CD4-positive, alpha-beta T cell treated with Interferon gamma for 1 hour (primary cell): ENCODE data around the gene TUBG1.
"Not testable (repeated sequence)": the region's sequence is repeated elsewhere in the genome, so short reads cannot be mapped to it uniquely, and the experiment has no call there.

Source experiments
- DNase-seq: peaks from one replicate; pipeline ENCODE4 v3.0.0-alpha.2; 2020

TUBG1 gene

DNA sequence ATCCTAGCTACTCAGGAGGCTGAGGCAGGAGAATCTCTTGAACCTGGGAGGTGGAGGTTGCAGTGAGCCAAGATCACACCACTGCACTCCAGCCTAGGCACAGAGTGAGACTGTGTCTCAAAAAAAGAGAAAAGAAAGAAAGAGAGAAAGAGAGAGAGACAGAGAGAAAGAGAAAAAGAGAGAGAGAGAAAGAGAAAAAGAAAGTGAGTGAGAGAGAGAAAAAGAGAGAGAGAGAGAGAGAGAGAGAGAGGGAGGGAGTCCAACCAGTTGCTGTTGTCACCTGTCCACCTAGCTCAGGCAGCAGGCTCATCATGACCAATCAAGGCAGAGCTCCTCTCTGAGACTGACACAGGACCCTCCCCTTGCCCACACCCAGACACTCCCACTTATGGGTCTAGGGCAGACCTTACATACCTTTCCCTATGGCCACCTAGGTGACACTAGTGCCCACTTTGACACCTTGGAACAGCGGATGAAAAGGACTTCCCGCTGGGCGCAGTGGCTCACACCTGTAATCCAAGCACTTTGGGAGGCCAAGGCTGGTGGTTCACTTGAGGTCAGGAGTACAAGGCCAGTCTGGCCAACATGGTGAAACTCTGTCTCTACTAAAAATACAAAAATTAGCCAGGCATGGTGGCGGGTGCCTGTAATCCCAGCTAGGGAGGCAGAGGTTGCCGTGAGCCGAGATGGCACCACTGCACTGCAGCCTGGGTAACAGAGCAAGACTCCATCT is 17.7 kb downstream of the TUBG1 start:
- DNase-seq, result not testable (repeated sequence)

DNA sequence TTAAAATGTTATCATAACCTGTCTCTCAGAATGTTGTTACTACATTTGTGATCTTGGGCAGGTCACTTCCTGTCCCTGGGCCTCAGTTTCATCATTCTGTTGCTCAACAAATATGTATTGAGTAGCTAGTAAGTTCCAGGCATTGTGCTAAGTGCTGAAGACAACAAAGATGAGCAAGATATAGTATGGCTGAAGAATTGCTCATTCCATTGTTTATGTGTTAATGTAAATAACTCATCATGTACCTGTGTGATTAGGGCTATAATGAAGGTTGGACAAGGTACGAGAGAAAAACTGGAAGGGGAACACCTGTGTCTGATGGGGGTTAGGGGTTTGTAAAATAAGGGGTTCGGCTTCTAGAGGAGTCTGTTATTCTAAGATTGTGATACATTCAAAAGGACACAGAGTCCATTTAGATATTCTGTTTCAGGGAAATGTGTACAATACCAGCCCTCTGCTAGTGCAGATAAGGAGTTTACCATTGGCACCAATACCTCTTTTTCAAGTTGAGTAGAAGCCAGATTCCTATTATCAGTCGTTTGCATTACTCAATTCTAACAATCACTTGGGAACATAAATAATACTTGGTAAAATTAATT is 20.0 kb downstream of the TUBG1 start:
- DNase-seq, result no peak

DNA sequence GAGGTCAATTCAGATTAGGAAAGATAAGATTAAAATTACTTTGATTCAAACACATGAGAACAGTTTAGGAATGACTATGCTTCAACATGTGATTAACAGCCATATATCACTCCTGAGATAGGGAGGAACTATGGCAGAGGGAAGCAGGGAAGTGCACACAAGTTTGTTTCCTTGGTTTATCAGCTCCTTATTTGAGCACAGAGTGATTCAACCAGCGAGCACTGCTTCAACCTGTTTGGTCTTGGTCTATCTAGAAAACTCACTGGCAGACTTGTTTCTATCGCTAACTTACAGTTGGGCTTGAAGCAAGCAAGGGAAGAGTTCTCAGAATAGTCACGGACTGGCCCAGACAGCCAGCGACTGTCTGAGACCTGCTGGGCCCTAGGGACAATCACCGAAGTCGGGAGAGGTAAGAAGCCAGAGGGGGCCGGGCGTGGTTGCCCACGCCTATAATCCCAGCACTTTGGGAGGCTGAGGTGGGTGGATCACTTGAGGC is 23.5 kb downstream of the TUBG1 start:
- no peak for DNase-seq

DNA sequence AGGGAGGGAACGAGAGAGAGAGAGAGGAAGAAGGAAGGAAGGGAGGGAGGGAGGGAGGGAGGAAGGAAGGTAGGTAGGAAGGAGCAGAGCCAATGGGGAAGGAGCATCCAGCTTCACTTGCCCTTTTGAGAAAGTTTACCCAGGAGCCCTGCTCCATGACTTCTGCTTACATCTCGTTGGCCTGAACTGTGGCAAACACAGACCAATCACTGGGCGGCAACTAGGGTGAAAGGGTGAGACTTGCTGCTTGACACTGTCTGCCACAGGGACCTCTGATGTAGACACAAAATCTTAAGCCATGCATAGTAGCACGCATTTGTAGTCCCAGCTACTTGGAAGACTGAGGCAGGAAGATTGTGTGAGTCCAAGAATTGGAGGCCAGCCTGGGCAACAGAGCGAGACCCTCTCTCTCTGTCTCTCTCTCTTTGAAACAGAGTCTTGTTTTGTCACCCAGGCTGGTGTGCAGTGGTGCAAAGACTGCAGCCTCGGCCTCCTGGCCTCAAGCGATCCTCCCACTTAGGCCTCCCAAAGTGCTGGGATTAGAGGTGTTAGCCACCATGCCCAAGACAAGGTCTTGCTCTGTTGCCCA is 30.1 kb downstream of the TUBG1 start:
- no peak for DNase-seq

DNA sequence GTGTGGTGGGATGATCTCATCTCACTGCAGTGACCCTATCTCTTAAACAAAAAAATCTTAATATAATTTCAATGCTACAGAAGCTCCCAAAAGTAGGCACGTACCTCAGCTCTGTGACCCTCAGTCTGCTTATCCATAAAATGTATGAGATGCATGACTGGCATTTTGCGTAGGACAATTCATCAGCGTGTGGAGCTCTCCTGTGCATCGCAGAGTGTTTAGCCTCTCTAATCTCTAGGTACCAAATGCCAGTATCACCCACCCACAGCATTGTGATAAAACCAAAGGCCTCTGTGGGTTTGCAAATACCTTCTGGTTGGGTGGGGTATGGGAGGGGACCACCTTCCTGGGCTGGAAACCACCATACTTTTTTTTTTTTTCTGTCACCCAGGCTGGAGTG is 30.6 kb downstream of the TUBG1 start:
- no peak for DNase-seq

DNA sequence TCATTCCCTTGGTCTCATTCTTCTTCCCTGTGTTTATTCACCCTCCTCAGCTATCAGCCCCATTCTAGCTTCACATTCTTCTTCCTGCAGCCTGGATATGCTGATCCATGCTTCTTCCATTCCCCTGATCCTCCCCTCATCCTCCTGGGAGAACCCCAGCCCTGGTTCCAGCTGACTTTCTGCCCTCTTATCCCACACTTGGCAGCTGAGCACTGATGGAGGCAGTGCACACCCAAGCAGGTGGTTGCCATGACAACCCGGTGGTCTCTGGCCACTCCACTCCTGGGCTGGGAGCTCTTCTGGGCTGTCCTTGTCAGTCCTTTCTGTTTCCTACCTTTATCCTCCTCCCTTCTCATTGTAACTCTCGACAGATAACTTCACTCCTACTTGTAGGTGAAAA is 32.9 kb downstream of the TUBG1 start:
- DNase-seq, result no peak

DNA sequence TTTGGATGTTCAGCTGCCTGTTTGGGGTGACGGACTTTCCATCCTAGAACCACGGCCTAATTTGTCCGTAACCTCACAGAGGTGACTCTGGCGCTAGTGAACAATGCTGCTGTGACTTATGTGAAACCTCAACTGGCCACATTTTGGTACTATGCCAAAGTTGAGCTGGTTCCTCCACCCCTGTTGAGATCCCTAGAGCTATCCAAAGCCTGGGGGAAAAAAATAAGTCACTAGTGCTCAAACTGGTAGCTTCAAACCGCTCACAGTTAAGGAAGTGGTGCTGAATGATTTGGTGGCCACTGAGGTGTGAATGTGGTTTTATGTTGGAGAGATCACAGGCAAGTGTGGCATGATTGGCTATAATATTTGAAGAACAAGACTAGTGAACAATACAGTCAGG is 38.3 kb downstream of the TUBG1 start:
- no peak for DNase-seq

DNA sequence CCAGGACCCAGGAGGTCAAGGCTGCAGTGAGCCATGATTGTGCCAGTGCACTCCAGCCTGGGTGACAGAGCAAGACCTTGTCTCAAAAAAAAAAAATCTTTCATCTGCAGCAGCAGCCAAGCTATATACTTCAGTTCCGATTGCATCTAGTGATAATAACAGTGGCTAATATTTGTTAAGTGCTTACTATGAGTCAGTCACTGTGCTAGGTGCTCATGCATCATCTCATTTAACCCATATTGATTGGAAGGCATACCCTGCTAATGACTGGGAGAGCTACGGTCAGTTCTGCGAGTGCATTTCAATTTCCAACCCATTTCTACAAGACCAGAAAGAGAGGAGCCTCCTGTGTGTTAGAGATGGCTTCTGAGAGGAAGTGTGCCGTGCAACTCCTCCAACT is 41.9 kb downstream of the TUBG1 start:
- no peak for DNase-seq

DNA sequence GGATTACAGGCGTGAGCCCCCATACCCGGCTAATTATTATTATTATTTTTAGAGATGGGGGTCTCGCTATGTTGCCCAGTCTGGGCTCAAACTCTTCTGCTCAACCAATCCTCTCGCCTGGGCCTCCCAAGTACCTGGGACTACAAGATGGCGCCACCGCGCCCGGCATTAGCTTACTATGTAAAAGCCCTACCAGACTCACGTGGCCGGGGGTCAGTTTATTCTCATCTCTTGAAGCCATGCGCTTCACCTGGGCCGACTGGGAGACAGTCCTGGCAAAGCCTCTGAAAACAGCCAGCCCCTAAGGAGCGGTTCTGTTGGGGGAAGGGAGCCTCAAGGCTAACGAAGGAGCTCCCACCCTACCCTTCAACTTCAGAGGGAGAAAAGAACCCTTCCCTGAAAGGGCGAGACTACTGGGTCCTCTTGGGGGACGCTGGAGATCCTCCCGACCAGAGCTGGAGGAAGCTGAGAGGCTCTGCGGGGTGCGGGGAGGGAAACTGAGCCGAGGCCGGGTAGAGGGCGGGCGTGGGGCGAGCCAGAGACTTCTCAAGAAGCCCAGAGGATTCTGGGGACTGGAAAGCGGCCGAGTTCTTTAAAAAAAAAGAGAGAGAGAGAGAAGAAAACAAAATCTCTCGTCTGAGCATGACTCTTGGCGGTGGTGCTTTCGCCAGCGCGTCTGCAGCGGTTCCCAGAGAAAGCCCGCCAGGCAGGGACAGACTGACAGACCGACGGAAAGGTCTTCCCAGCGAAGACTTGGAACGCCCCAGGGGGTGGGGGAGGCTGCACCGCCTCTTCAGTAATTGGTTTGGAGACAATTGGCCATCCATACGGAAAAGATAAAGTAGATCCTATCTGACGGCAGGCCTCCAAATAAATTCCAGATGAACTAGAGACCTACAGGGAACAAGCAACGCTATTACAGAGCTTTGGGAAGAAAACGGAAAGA is 44.0 kb downstream of the TUBG1 start:
- no peak for DNase-seq

DNA sequence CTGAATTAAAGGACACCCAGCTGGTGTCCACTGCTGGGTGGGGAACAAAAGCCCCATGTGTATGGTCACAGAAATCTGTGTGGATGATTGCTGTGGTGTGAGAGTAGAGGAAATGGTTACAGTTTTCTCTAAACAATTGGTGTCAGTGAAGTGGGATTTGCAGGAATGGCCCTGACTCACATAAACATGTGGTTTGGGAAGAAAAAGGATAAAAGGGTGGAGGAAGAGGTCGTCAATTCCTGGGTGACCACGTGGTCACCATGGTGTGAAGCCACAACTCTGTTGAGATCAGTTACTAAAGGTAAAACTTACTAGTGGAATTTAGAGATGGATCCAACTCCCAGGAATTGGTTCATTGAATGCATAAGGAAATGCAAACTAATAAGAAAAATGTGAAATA is 46.0 kb downstream of the TUBG1 start:
- no peak for DNase-seq

DNA sequence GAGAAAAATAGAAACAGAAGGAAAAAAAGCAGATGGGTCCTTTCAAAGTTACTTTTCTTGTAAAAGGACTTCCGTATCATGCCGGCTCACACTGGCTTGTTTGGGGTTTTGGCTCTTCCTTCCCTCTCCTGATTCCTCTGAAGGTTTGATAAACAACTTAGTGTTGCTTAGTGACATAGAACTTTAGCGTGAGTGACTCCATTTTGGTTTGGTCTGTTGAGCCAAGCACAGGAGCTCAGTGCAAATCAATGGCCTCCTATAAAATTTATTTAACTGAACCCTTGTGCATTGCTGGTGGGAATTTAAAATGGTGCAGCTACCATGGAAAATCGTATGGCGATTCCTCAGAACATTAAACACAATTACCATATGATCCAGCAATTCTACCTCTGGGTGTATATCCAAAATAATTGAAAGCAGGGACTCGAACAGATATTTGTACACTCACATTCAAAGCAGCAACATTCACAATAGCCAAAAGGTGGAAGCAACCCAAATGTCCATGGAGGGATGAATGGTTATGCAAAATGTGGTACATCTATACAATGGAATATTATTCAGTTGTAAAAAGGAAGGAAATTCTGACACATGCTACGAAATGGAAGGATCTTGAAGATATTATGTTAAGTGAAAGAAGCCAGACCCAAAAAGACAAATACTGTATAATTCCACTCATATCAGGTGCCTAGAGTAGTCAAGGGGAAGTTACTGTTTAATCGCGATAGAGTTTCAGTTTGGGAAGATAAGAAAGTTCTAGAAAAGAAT is 48.5 kb downstream of the TUBG1 start:
- DNase-seq, result no peak

DNA sequence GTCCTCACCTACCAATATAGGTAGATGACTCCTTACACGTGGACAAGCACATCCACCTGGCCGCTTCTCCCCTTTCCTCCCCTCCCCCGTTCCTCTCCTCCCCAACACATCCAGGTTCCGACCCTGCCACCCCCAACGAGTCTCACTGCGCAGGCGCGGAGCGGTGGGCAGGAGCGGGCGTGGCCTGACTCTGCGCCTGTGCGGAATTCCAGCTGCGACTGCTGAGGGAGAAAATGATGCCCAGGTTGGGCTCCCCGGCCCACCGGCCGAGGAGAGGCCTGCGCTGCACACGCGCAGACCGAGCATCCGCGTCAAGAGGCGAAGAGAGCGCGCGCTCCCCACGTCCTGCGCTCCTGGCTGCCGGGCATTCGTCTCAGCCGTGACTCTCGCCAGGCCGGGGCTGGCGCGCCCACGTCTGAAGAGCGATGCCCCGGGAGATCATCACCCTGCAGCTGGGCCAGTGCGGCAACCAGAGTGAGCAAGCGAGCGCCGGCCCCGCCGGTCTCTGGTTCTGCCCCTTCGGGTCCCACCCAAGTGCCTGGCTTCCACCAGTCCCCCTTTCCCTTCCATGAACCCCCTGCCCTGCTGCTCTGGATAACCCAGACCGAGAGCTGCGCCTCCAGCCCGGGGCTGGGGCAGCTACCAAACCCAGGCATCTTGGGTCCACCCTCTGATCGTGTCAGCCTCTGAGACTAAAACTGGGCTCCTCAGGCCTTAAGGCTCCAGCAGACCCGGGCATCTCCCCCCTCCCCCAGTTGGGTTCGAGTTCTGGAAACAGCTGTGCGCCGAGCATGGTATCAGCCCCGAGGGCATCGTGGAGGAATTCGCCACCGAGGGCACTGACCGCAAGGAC is 49.8 kb downstream of the TUBG1 start, which contains the start of gene TUBG2:
TSS of gene TUBG2 (plus strand) at position 206 of the 853 bp plus-strand sequence. CDS start at position 426, 220 bp downstream.
- peak; percentile 71 for DNase-seq

DNA sequence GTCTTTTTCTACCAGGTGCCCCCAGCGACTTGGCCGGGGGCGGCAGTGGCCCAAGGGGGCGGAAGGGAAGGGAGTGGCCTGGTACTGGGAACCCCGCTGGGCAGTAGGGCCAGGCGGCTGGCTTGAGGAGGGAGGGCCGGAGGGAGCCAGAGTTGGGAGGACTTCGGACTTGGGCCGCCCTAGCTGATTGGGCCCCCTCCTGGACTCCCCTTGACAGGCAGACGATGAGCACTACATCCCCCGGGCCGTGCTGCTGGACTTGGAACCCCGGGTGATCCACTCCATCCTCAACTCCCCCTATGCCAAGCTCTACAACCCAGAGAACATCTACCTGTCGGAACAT is 50.4 kb downstream of the TUBG1 start:
- DNase-seq, result not testable (repeated sequence)

DNA sequence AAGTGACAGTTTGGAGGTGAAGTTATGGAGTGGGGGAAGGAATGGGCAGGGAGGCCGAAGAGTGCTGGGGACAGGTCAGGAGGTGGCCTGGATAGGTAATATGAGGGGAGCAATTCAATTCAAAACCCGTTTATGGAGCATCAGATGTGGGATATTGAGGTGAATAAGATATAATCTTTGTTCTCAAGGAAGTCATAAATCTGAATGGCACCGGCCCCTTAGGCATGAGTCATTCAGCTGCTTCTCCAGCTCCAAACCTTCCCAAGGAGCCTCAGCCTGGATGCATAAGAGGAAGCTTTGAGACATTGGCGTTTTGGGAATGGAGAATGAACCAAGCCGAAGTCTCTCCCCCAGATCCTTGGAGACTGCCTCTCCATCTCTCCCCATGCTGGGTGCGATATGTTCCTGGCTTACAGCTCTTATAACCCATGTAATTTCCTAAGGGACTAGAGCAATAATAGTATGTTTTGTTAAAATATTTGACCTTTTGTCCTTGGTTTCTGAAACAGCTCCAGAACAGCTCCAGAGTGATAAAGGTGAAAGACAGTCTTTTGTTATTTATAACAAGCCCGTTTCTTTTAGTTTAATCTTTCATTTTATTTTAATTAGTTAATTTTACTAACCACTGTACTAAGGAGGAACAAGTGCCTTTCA is 51.3 kb downstream of the TUBG1 start:
- DNase-seq, result no peak
